Gastroesophageal sphincter (tissue), 4 donors: Measurements from ENCODE around the gene DBN1. TPM values are rescaled to one million over a fixed set of nuclear protein-coding genes. Genes with fewer than 3 reads are reported as not detected.
A peak's percentile ranks its signal among the peaks of the same experiment; 100 is the strongest.

Experiments
- ATAC-seq: fragments of 150-250 bp; one replicate; pipeline ENCODE4 v1.9.1; 2016; ENCODE audit warnings: mild to moderate bottlenecking, moderate library complexity
- H3K27ac ChIP-seq, 4 donors: fragments of 200-600 bp; sonication (generic) in 3 of 4; 1 replicate in 3 of 4; 2 replicates in 1 of 4; pipeline ENCODE4 v1.5.1; 2016 to 2019
- H3K27me3 ChIP-seq: fragments of 200-600 bp; sonication (generic); one replicate; pipeline ENCODE4 v1.5.1; 2019
- H3K36me3 ChIP-seq, 2 donors: fragments of 200-600 bp; sonication (generic); one replicate each; pipeline ENCODE4 v1.5.1; 2019; ENCODE audit warnings: control low read depth in 1 of 2
- H3K4me1 ChIP-seq, 3 donors: fragments of 200-600 bp; sonication (generic); 1 replicate in 2 of 3; 2 replicates in 1 of 3; pipeline ENCODE4 v1.5.1; 2016 to 2019; ENCODE audit warnings: control low read depth in 2 of 3
- H3K4me3 ChIP-seq, 2 donors: fragments of 200-600 bp; sonication (generic); one replicate each; pipeline ENCODE4 v1.5.1; 2019; ENCODE audit warnings: mild to moderate bottlenecking in 1 of 2, moderate library complexity in 1 of 2
- H3K9me3 ChIP-seq, 3 donors: fragments of 200-600 bp; sonication (generic); one replicate each; pipeline ENCODE4 v1.5.1; 2017 to 2019; ENCODE audit warnings: control low read depth in 2 of 3
- EP300 ChIP-seq: sonication (generic); formaldehyde crosslinking; IDR thresholded peaks from one replicate; pipeline ENCODE4 v1.6.1; 2017; ENCODE audit warnings: antibody characterized with exemption, mild to moderate bottlenecking
- POLR2A ChIP-seq, 2 donors: fragments of 450-650 bp; IDR thresholded peaks; one replicate each; pipeline ENCODE4 v1.6.1; 2017; ENCODE audit warnings: antibody characterized with exemption in 2 of 2, mild to moderate bottlenecking in 2 of 2, moderate library complexity in 1 of 2
- POLR2AphosphoS5 ChIP-seq: sonication (generic); formaldehyde crosslinking; IDR thresholded peaks from one replicate; pipeline ENCODE4 v1.6.1; 2017; ENCODE audit warnings: antibody characterized with exemption
- WGBS, 2 donors: methylation state at CpG; one replicate each; pipeline ENCODE4 v1.1.5; 2018; ENCODE audit warnings: low coverage in 1 of 2; 5-methylcytosine and 5-hydroxymethylcytosine counted together
- total RNA-seq, 4 donors: library from RNA; depleted of rRNA; stranded (reverse); fragments of >200 nt; gene quantifications; one replicate each; pipeline ENCODE4 v1.1.0, GENCODE V29; 2016
- TF ChIP-seq, protein P1 (sequence below), 4 experiments: fragments of 200-600 bp in 2 of 4; fragments of 450-650 bp in 2 of 4; sonication (generic) in 1 of 4; IDR thresholded peaks; one replicate each; pipeline ENCODE4 v1.5.1; 2017 to 2019; ENCODE audit warnings: antibody characterized with exemption in 4 of 4, mild to moderate bottlenecking in 2 of 4, moderate library complexity in 2 of 4

Gene DBN1
- total RNA-seq, 4 donors from 2014 or later = 87.1 to 154 (median 124) TPM

- TF ChIP-seq POLR2A (IDR thresholded peaks at IDR 0.05) (no peak), POLR2AphosphoS5 (peak; percentile 44)
- peaks cover 0 to 80% of the 10 kb centered on the region in 2 donors for H3K36me3 ChIP-seq
- no peak for ATAC-seq
- H3K4me1 ChIP-seq = peaks cover 0 to 98% (median 48%) of the 10 kb centered on the region in 3 donors
- 46 to 65% methylated on average over 5 to 6 of the region's 13 CpGs for WGBS, 2 donors
- peak overlapping the region in 3 of 4 donors; percentile 60 to 99 (median 91) for H3K27ac ChIP-seq
- no peak overlapping the region for H3K4me3 ChIP-seq
- no peaks in the 10 kb centered on the region for H3K9me3 ChIP-seq
- H3K27me3 ChIP-seq = no peaks in the 10 kb centered on the region
Observed at GRCh38 chr5:177484902-177485549, 11.6 kb upstream of the DBN1 start.

DNA sequence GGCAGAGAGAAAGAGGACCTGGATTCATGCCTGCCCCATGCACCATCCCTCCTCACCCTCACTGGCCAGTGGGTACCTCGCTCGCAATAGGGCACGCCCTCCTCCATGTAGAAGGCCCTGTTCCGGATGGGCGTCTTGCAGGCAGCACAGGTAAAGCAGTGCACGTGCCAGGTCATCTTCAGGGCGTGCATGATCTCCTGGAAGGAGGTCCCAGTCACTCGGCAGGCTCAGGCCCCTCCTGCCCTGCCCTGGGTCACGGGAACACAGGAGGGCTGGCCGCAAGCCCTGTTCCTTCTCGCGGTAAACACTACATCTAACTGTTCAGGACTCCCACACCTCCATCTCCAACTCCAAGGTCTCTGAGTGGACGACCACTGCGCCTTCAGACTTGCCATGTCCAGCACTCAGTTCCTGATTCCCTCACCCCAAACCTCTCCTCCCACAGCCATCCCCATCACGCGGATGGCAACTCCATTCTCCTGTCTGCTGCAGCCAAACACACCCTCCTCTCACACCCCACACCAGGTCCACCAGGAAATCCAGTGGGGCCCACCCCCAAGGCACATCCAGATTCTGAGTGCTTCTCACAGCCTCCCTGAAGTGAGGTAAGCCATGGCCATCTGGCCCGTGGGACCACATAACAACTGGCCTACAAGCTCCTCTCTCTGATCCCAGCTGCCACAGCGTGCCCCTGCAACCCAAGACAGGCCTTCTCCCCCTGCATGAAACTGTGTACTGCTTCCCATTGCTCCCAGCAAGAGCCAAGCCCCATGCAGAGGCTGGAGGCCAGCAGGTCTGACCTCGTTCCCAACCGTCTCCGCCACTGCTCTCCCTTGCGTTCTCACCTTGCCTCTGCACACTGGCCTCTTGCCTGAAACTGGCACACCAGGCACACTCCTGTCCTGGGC, 10.8 kb upstream of the DBN1 start:
- TF ChIP-seq POLR2AphosphoS5 (peak; percentile 46), POLR2A (IDR thresholded peaks at IDR 0.05) (no peak)
- H3K4me1 ChIP-seq = peaks cover 0 to 98% (median 49%) of the 10 kb centered on the region in 3 donors
- 60 to 70% methylated on average over 1 to 6 of the region's 22 CpGs for WGBS, 2 donors

GRCh38 chr5:177483042-177483441, 9.6 kb upstream of the DBN1 start:
- 78% methylated on average over 5 of the region's 9 CpGs; no CpG with 5 or more reads in 1 of the 2 donors for WGBS, 2 donors
- H3K4me1 ChIP-seq = peaks cover 0 to 98% (median 58%) of the 10 kb centered on the region in 3 donors
- TF ChIP-seq, protein P1, sequence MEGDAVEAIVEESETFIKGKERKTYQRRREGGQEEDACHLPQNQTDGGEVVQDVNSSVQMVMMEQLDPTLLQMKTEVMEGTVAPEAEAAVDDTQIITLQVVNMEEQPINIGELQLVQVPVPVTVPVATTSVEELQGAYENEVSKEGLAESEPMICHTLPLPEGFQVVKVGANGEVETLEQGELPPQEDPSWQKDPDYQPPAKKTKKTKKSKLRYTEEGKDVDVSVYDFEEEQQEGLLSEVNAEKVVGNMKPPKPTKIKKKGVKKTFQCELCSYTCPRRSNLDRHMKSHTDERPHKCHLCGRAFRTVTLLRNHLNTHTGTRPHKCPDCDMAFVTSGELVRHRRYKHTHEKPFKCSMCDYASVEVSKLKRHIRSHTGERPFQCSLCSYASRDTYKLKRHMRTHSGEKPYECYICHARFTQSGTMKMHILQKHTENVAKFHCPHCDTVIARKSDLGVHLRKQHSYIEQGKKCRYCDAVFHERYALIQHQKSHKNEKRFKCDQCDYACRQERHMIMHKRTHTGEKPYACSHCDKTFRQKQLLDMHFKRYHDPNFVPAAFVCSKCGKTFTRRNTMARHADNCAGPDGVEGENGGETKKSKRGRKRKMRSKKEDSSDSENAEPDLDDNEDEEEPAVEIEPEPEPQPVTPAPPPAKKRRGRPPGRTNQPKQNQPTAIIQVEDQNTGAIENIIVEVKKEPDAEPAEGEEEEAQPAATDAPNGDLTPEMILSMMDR (IDR thresholded peaks at IDR 0.05) = no peak
- no peak for TF ChIP-seq POLR2A (IDR thresholded peaks at IDR 0.05)
- TF ChIP-seq POLR2AphosphoS5 = peak; percentile 3
- TF ChIP-seq EP300 = no peak
- no peak for ATAC-seq
- H3K27me3 ChIP-seq = no peaks in the 10 kb centered on the region
- H3K9me3 ChIP-seq = no peaks in the 10 kb centered on the region
- no peak overlapping the region for H3K4me3 ChIP-seq
- H3K36me3 ChIP-seq = peaks cover 0 to 60% of the 10 kb centered on the region in 2 donors
- H3K27ac ChIP-seq = peak overlapping the region in 3 of 4 donors; percentile 60 to 99 (median 91)

More for the DNA sequence above, 10.8 kb upstream of the DBN1 start:
- no peak overlapping the region for H3K4me3 ChIP-seq
- no peaks in the 10 kb centered on the region for H3K9me3 ChIP-seq
- ATAC-seq = peak; percentile 3
- no peaks in the 10 kb centered on the region for H3K27me3 ChIP-seq
- H3K27ac ChIP-seq = peak overlapping the region in 3 of 4 donors; percentile 60 to 99 (median 91)
- H3K36me3 ChIP-seq = peaks cover 0 to 72% of the 10 kb centered on the region in 2 donors

GRCh38 chr5:177482359-177482795, 8.9 kb upstream of the DBN1 start:
- Histone ChIP-seq H3K27ac (peak overlapping the region in 3 of 4 donors; percentile 75 to 99 (median 91)), H3K4me1 (peaks cover 0 to 98% (median 64%) of the 10 kb centered on the region in 3 donors)
- TF ChIP-seq, protein P1 (IDR thresholded peaks at IDR 0.05) = no peak
- TF ChIP-seq EP300 = no peak
- TF ChIP-seq POLR2AphosphoS5 = no peak
- TF ChIP-seq POLR2A (IDR thresholded peaks at IDR 0.05) = no peak

GRCh38 chr5:177479774-177480173, 6.3 kb upstream of the DBN1 start:
- WGBS, 2 donors = 26% methylated on average over 3 of the region's 14 CpGs; no CpG with 5 or more reads in 1 of the 2 donors
- no peak for ATAC-seq
- TF ChIP-seq, protein P1 (IDR thresholded peaks at IDR 0.05) = no peak
- peak; percentile 3 for TF ChIP-seq POLR2AphosphoS5
- Histone ChIP-seq H3K4me3 (no peak overlapping the region), H3K27me3 (no peaks in the 10 kb centered on the region), H3K27ac (peak overlapping the region; percentile 61 to 99 (median 93)), H3K9me3 (no peaks in the 10 kb centered on the region), H3K36me3 (peaks cover 0 to 30% of the 10 kb centered on the region in 2 donors), H3K4me1 (peaks cover 0 to 100% (median 84%) of the 10 kb centered on the region in 3 donors)

More at GRCh38 chr5:177482359-177482795, 8.9 kb upstream of the DBN1 start:
- Histone ChIP-seq H3K9me3 (no peaks in the 10 kb centered on the region), H3K36me3 (peaks cover 0 to 53% of the 10 kb centered on the region in 2 donors), H3K27me3 (no peaks in the 10 kb centered on the region), H3K4me3 (no peak overlapping the region)
- WGBS, 2 donors = 28 to 55% methylated on average over 2 to 10 of the region's 10 CpGs
- no peak for ATAC-seq
